ENCODE data around the gene NLRP1. TPM values are rescaled to one million over a fixed set of nuclear protein-coding genes. Genes with fewer than 3 reads are reported as not detected.

NLRP1 gene
- total and polyA plus RNA-seq, 10 of the 15 experiments (the other 5 are each of a cell fraction or from before 2014, with no cell fraction given) = 2.8 to 21.8 (median 11.9) TPM

GRCh38 chr17:5610956-5611355 is 26.6 kb upstream of the NLRP1 start:
- H3K4me2 ChIP-seq (ENCODE audit: control insufficient read depth, insufficient read depth) = no peak overlapping the region
- no peaks in the 10 kb centered on the region for H3K27me3 ChIP-seq (replicated peaks in 1 of 2; ENCODE audit: control insufficient read depth in 2 of 2, insufficient read depth in 2 of 2, low read length in 1 of 2)
- ChIA-PET RAD21 (ENCODE audit: unreplicated experiment) (no interaction called here), SMC1A (ENCODE audit: uncharacterized antibody, unreplicated experiment) (interaction anchor here (0.9 kb wide), 1 partner anchor 802 kb away, joined by 3 read pairs; no protein-coding TSS in a partner anchor), CTCF (interaction anchor here (0.6 kb wide), 1 partner anchor 55 kb away, joined by 3 read pairs; no protein-coding TSS in a partner anchor), POLR2A (no interaction called here)
- no peaks in the 10 kb centered on the region for H3K36me3 ChIP-seq (ENCODE audit: control insufficient read depth in 2 of 2, insufficient read depth in 2 of 2, low read length in 1 of 2)
- 24% methylated on average over 6 of the region's 6 CpGs for WGBS (ENCODE audit: insufficient coverage, insufficient replicate concordance, low lambda C conversion rate, missing lambda C conversion rate)
- TF ChIP-seq E2F8 (IDR thresholded peaks at IDR 0.05; ENCODE audit: low read depth, partially characterized antibody) = no peak
- peak; percentile 36; the same call in 1 of the 2 replicates for TF ChIP-seq SPI1 (IDR thresholded peaks at IDR 0.05; ENCODE audit: borderline replicate concordance, insufficient read depth, low read depth, low read length)
- intact Hi-C loops (cut with micrococcal nuclease; ENCODE audit: unreplicated experiment) (no loop called here), in situ Hi-C loops (cut with MboI) (no loop called here)
- H3K4me1 ChIP-seq (ENCODE audit: control insufficient read depth, insufficient read depth, low read length) = peaks cover 13% of the 10 kb centered on the region
- no peaks in the 10 kb centered on the region for H4K20me1 ChIP-seq (ENCODE audit: control insufficient read depth, insufficient read depth)
- H2AFZ ChIP-seq (ENCODE audit: control insufficient read depth, low read depth, low read length) = no peak overlapping the region
- no TSS peak for BruUV-seq (replicated peaks)
- no peaks in the 10 kb centered on the region; the same call in 2 of the 3 replicates for H3K9me3 ChIP-seq (replicated peaks; ENCODE audit: control insufficient read depth, insufficient read depth, low read length)
- DNase-seq (ENCODE audit: low read depth, low spot score) (no peak), ATAC-seq (no peak), FAIRE-seq (no peak)
- no peak overlapping the region for H3K27ac ChIP-seq (ENCODE audit: control insufficient read depth, insufficient read depth)
- no peak overlapping the region for H3K9ac ChIP-seq (ENCODE audit: control insufficient read depth, insufficient read depth, low read length)
- no peaks in the 10 kb centered on the region for H3K79me2 ChIP-seq (ENCODE audit: control insufficient read depth, insufficient read depth, low read length)
- no peak overlapping the region for H3K4me3 ChIP-seq

GRCh38 chr17:5608399-5609112 is 24.2 kb upstream of the NLRP1 start:
- H4K20me1 ChIP-seq (ENCODE audit: control insufficient read depth, insufficient read depth) = no peaks in the 10 kb centered on the region
- H3K27me3 ChIP-seq (replicated peaks in 1 of 2; ENCODE audit: control insufficient read depth in 2 of 2, insufficient read depth in 2 of 2, low read length in 1 of 2) = no peaks in the 10 kb centered on the region
- RAD21 ChIA-PET (ENCODE audit: unreplicated experiment) = no interaction called here
- H3K27ac ChIP-seq (ENCODE audit: control insufficient read depth, insufficient read depth) = no peak overlapping the region
- FAIRE-seq (no peak), ATAC-seq (no peak), DNase-seq (ENCODE audit: low read depth, low spot score) (no peak)
- H3K4me3 ChIP-seq = no peak overlapping the region
- no peak overlapping the region for H3K4me2 ChIP-seq (ENCODE audit: control insufficient read depth, insufficient read depth)
- SMC1A ChIA-PET (ENCODE audit: uncharacterized antibody, unreplicated experiment) = no interaction called here
- no peaks in the 10 kb centered on the region for H3K79me2 ChIP-seq (ENCODE audit: control insufficient read depth, insufficient read depth, low read length)
- no peaks in the 10 kb centered on the region for H3K36me3 ChIP-seq (ENCODE audit: control insufficient read depth in 2 of 2, insufficient read depth in 2 of 2, low read length in 1 of 2)
- intact Hi-C loops (cut with micrococcal nuclease; ENCODE audit: unreplicated experiment) (no loop called here), in situ Hi-C loops (cut with MboI) (no loop called here)
- H3K4me1 ChIP-seq (ENCODE audit: control insufficient read depth, insufficient read depth, low read length) = peaks cover 13% of the 10 kb centered on the region
- H2AFZ ChIP-seq (ENCODE audit: control insufficient read depth, low read depth, low read length) = no peak overlapping the region
- POLR2A ChIA-PET = no interaction called here
- BruUV-seq (replicated peaks) = no TSS peak
- 51% methylated on average over 12 of the region's 12 CpGs for WGBS (ENCODE audit: insufficient coverage, insufficient replicate concordance, low lambda C conversion rate, missing lambda C conversion rate)
- no peak overlapping the region for H3K9ac ChIP-seq (ENCODE audit: control insufficient read depth, insufficient read depth, low read length)
- H3K9me3 ChIP-seq (replicated peaks; ENCODE audit: control insufficient read depth, insufficient read depth, low read length) = no peaks in the 10 kb centered on the region; the same call in 2 of the 3 replicates
- CTCF ChIA-PET = interaction anchor here (0.6 to 0.9 kb wide), 3 partner anchors 14 to 1549 kb away, joined by 3 to 4 read pairs (median 3); no protein-coding TSS in a partner anchor
- TF ChIP-seq MTA3 (IDR thresholded peaks at IDR 0.05; ENCODE audit: borderline replicate concordance, low read length) = no peak
- TF ChIP-seq BCLAF1 (IDR thresholded peaks at IDR 0.05) = no peak
- TF ChIP-seq STAT1 (conservative IDR thresholded peaks at IDR 0.05) = no peak
- no peak for TF ChIP-seq KDM1A (IDR thresholded peaks at IDR 0.05; ENCODE audit: borderline replicate concordance)
- TF ChIP-seq POLR2A (IDR thresholded peaks at IDR 0.05; ENCODE audit: low read depth, low read length) = no peak
- no peak for TF ChIP-seq JUNB (IDR thresholded peaks at IDR 0.05)
- TF ChIP-seq NR2C2 (IDR thresholded peaks at IDR 0.05; ENCODE audit: borderline replicate concordance, control insufficient read depth, insufficient read length, low read depth) = no peak
- no peak for TF ChIP-seq SRF (IDR thresholded peaks at IDR 0.05; ENCODE audit: low read depth in 2 of 2, low read length in 2 of 2)
- TF ChIP-seq SUPT20H (IDR thresholded peaks at IDR 0.05; ENCODE audit: borderline replicate concordance, control insufficient read depth, low read depth, low read length) = no peak
